ENCODE measurements around the gene BCL2. TPM values are rescaled to one million over a fixed set of nuclear protein-coding genes. Genes with fewer than 3 reads are reported as not detected.

The BCL2 gene
- total RNA-seq, 1 experiment from 2014 or later: 1.5 TPM

DNA sequence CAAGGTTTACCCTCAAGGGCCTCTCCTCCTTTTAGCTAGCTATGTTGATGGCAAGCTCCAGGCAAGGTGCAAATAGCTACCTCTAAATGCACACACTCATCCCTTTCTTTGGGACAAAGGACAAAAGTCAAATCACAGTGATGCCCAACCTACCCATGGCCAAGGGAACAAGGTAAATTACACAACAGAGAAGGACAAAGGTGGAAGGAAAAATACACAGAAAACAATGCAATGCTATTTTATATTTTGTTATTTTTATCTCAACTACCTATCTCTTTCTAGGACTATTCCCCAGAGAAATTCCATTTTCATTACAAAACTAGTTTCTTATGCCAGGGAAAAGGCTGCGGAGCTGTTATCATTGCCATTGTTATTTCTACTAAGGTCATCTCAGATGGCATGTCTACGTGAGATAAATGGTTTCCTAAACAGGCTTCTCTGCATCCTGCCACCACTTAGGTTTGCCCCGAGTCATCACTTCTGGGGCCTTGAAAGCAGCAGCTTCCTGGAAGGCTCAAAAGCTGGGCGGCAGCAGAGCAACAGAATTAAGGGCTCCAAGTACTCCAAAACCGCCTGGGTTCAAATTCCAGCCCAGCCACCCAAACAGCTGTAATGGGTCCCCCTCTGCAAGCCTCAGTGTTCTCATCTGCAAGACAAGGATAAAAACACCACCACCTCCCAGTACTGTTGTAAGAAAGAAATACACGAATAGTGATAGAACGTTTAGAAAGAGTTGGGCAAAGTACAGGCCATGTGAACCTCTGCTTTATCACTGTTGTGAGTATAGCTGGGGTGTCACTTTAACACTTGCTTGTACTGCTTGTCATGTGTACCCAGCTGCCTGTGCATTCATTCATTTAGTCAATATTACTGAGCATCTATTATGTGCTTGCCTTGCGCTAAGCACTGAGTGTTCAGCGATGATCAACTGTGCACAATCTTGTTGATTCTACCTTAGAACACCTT, 20.9 kb downstream of the BCL2 start:
- DNase-seq: no peak
- no peaks in the 10 kb centered on the region for H3K9me2 ChIP-seq (replicated peaks; ENCODE audit: low read length)
- H3K4me2 ChIP-seq (ENCODE audit: low read length): no peak overlapping the region
- no TSS peak for BruUV-seq (replicated peaks)
- H3K9ac ChIP-seq (ENCODE audit: low read length): no peak overlapping the region
- no peak for ATAC-seq
- H3K79me2 ChIP-seq (ENCODE audit: low read length): no peaks in the 10 kb centered on the region
- no peaks in the 10 kb centered on the region for H3F3A ChIP-seq (ENCODE audit: low read length, unreplicated experiment)
- H3K4me1 ChIP-seq (ENCODE audit: insufficient read depth, low read length): no peaks in the 10 kb centered on the region
- no peak for TF ChIP-seq EZH2phosphoT487 (IDR thresholded peaks at IDR 0.05; ENCODE audit: borderline replicate concordance, low read length)
- no peak for TF ChIP-seq EZH2 (IDR thresholded peaks at IDR 0.05; ENCODE audit: low read length, unreplicated experiment)
- TF ChIP-seq CTCF (conservative IDR thresholded peaks at IDR 0.05; ENCODE audit: low read depth, low read length): no peak
- intact Hi-C loops (cut with micrococcal nuclease): no loop called here
- no peaks in the 10 kb centered on the region for H3K9me3 ChIP-seq (ENCODE audit: low read length)
- no peak overlapping the region for H3K4me3 ChIP-seq (ENCODE audit: low read length)
- H3K36me3 ChIP-seq (ENCODE audit: low read depth, low read length): no peaks in the 10 kb centered on the region
- no peak overlapping the region for H2AFZ ChIP-seq (ENCODE audit: low read length)
- no peaks in the 10 kb centered on the region for H4K20me1 ChIP-seq (ENCODE audit: low read length)
- H3K27ac ChIP-seq (ENCODE audit: low read length): no peak overlapping the region
- POLR2A ChIA-PET (ENCODE audit: unreplicated experiment): no interaction called here
- CTCF ChIA-PET: no interaction called here
- no peaks in the 10 kb centered on the region for H3K27me3 ChIP-seq (ENCODE audit: low read length)

GRCh38 chr18:63297687-63298399, 21.7 kb downstream of the BCL2 start:
- ATAC-seq: no peak
- intact Hi-C loops (cut with micrococcal nuclease): no loop called here

More at GRCh38 chr18:63297687-63298399, 21.7 kb downstream of the BCL2 start:
- Histone ChIP-seq H3K4me1 (ENCODE audit: insufficient read depth, low read length) (no peaks in the 10 kb centered on the region), H2AFZ (ENCODE audit: low read length) (no peak overlapping the region), H3K9me2 (replicated peaks; ENCODE audit: low read length) (no peaks in the 10 kb centered on the region), H3K36me3 (ENCODE audit: low read depth, low read length) (no peaks in the 10 kb centered on the region), H3K79me2 (ENCODE audit: low read length) (no peaks in the 10 kb centered on the region), H4K20me1 (ENCODE audit: low read length) (no peaks in the 10 kb centered on the region), H3K27me3 (ENCODE audit: low read length) (no peaks in the 10 kb centered on the region), H3F3A (ENCODE audit: low read length, unreplicated experiment) (no peaks in the 10 kb centered on the region), H3K9ac (ENCODE audit: low read length) (no peak overlapping the region), H3K4me2 (ENCODE audit: low read length) (no peak overlapping the region), H3K4me3 (ENCODE audit: low read length) (no peak overlapping the region), H3K9me3 (ENCODE audit: low read length) (no peaks in the 10 kb centered on the region), H3K27ac (ENCODE audit: low read length) (no peak overlapping the region)
- ChIA-PET CTCF (no interaction called here), POLR2A (ENCODE audit: unreplicated experiment) (no interaction called here)
- TF ChIP-seq CTCF (conservative IDR thresholded peaks at IDR 0.05; ENCODE audit: low read depth, low read length) (no peak), EZH2 (IDR thresholded peaks at IDR 0.05; ENCODE audit: low read length, unreplicated experiment) (no peak), EZH2phosphoT487 (IDR thresholded peaks at IDR 0.05; ENCODE audit: borderline replicate concordance, low read length) (no peak)
- no peak for DNase-seq
- BruUV-seq (replicated peaks): no TSS peak
